Activated naive CD8-positive, alpha-beta T cell treated with anti-CD3 and anti-CD28 coated beads for 36 hours (primary cell): ENCODE data around the gene PRRC2A. TPM values are rescaled to one million over a fixed set of nuclear protein-coding genes. Genes with fewer than 3 reads are reported as not detected.

ENCODE experiments used
- DNase-seq: peaks from one replicate; pipeline ENCODE4 v3.0.0; 2021
- H3K27ac Mint-ChIP-seq: one replicate; pipeline ENCODE4 v1.8.0; 2022; ENCODE audit warnings: mild to moderate bottlenecking, moderate library complexity, mixed read lengths
- H3K27me3 Mint-ChIP-seq: one replicate; pipeline ENCODE4 v1.8.0; 2022; ENCODE audit warnings: mild to moderate bottlenecking, mixed read lengths
- H3K36me3 Mint-ChIP-seq: one replicate; pipeline ENCODE4 v1.8.0; 2021; ENCODE audit warnings: mild to moderate bottlenecking, mixed read lengths
- H3K4me1 Mint-ChIP-seq: one replicate; pipeline ENCODE4 v1.8.0; 2021; ENCODE audit warnings: mixed read lengths
- H3K4me3 Mint-ChIP-seq: one replicate; pipeline ENCODE4 v1.8.0; 2022; ENCODE audit warnings: mild to moderate bottlenecking, moderate library complexity, mixed read lengths
- H3K9me3 Mint-ChIP-seq: one replicate; pipeline ENCODE4 v1.8.0; 2022; ENCODE audit warnings: mixed read lengths
- total RNA-seq, 2 experiments: library from RNA; stranded (reverse); gene quantifications; one replicate each; pipeline ENCODE4 v1.2.3, GENCODE V29; 2021

PRRC2A gene
- total RNA-seq, 2 experiments from 2014 or later = 244 to 252 TPM

- Mint-ChIP-seq H3K4me1 (peaks cover 6% of the 10 kb centered on the region), H3K36me3 (peaks cover 55% of the 10 kb centered on the region), H3K27ac (no peak overlapping the region), H3K9me3 (no peaks in the 10 kb centered on the region), H3K27me3 (no peaks in the 10 kb centered on the region), H3K4me3 (no peak overlapping the region)
- DNase-seq = no peak
Measured at GRCh38 chr6:31629014-31629413, 8.5 kb downstream of the PRRC2A start.

- H3K4me1 Mint-ChIP-seq = peaks cover 6% of the 10 kb centered on the region
- peak overlapping the region; percentile 75 for H3K27ac Mint-ChIP-seq
- no peaks in the 10 kb centered on the region for H3K27me3 Mint-ChIP-seq
- H3K36me3 Mint-ChIP-seq = peaks cover 47% of the 10 kb centered on the region
- no peaks in the 10 kb centered on the region for H3K9me3 Mint-ChIP-seq
- H3K4me3 Mint-ChIP-seq = no peak overlapping the region
- DNase-seq = no peak
Measured at GRCh38 chr6:31630177-31630934, 9.8 kb downstream of the PRRC2A start.

GRCh38 chr6:31631209-31631608, 10.7 kb downstream of the PRRC2A start:
- no peaks in the 10 kb centered on the region for H3K9me3 Mint-ChIP-seq
- H3K36me3 Mint-ChIP-seq = peaks cover 40% of the 10 kb centered on the region
- peaks cover 3% of the 10 kb centered on the region for H3K4me1 Mint-ChIP-seq
- H3K4me3 Mint-ChIP-seq = no peak overlapping the region
- H3K27ac Mint-ChIP-seq = peak overlapping the region; percentile 75
- H3K27me3 Mint-ChIP-seq = no peaks in the 10 kb centered on the region
- no peak for DNase-seq

- no peaks in the 10 kb centered on the region for H3K9me3 Mint-ChIP-seq
- H3K4me1 Mint-ChIP-seq = peaks cover 3% of the 10 kb centered on the region
- no peak overlapping the region for H3K4me3 Mint-ChIP-seq
- H3K27me3 Mint-ChIP-seq = no peaks in the 10 kb centered on the region
- H3K27ac Mint-ChIP-seq = peak overlapping the region; percentile 10
- DNase-seq = no peak
- peaks cover 34% of the 10 kb centered on the region for H3K36me3 Mint-ChIP-seq
Measured at GRCh38 chr6:31631681-31632278, 11.3 kb downstream of the PRRC2A start.

GRCh38 chr6:31632279-31632946, 11.9 kb downstream of the PRRC2A start:
- no peak for DNase-seq
- H3K36me3 Mint-ChIP-seq = peaks cover 33% of the 10 kb centered on the region
- H3K27me3 Mint-ChIP-seq = no peaks in the 10 kb centered on the region
- H3K9me3 Mint-ChIP-seq = no peaks in the 10 kb centered on the region
- peaks cover 3% of the 10 kb centered on the region for H3K4me1 Mint-ChIP-seq
- H3K27ac Mint-ChIP-seq = peak overlapping the region; percentile 69
- H3K4me3 Mint-ChIP-seq = no peak overlapping the region

GRCh38 chr6:31633447-31633846, 12.9 kb downstream of the PRRC2A start:
- no peaks in the 10 kb centered on the region for H3K9me3 Mint-ChIP-seq
- no peaks in the 10 kb centered on the region for H3K27me3 Mint-ChIP-seq
- H3K4me1 Mint-ChIP-seq = peaks cover 3% of the 10 kb centered on the region
- H3K4me3 Mint-ChIP-seq = no peak overlapping the region
- DNase-seq = no peak
- H3K27ac Mint-ChIP-seq = peak overlapping the region; percentile 34
- peaks cover 28% of the 10 kb centered on the region for H3K36me3 Mint-ChIP-seq

- H3K36me3 Mint-ChIP-seq = peaks cover 30% of the 10 kb centered on the region
Measured at GRCh38 chr6:31634131-31634530, 13.6 kb downstream of the PRRC2A start.

GRCh38 chr6:31634969-31635575, 14.6 kb downstream of the PRRC2A start:
- Mint-ChIP-seq H3K4me1 (peaks cover 13% of the 10 kb centered on the region), H3K36me3 (peaks cover 25% of the 10 kb centered on the region), H3K27ac (peak overlapping the region; percentile 15), H3K27me3 (no peaks in the 10 kb centered on the region), H3K4me3 (no peak overlapping the region), H3K9me3 (no peaks in the 10 kb centered on the region)
- DNase-seq = no peak

More at GRCh38 chr6:31634131-31634530, 13.6 kb downstream of the PRRC2A start:
- H3K27ac Mint-ChIP-seq = peak overlapping the region; percentile 2
- DNase-seq = no peak
- H3K9me3 Mint-ChIP-seq = no peaks in the 10 kb centered on the region
- H3K4me1 Mint-ChIP-seq = peaks cover 6% of the 10 kb centered on the region
- H3K4me3 Mint-ChIP-seq = no peak overlapping the region
- H3K27me3 Mint-ChIP-seq = no peaks in the 10 kb centered on the region

- no peak overlapping the region for H3K4me3 Mint-ChIP-seq
- peak overlapping the region; percentile 58 for H3K27ac Mint-ChIP-seq
- no peaks in the 10 kb centered on the region for H3K27me3 Mint-ChIP-seq
- no peak for DNase-seq
- H3K4me1 Mint-ChIP-seq = peaks cover 18% of the 10 kb centered on the region
- no peaks in the 10 kb centered on the region for H3K9me3 Mint-ChIP-seq
- peaks cover 14% of the 10 kb centered on the region for H3K36me3 Mint-ChIP-seq
Measured at GRCh38 chr6:31636698-31637596, 16.4 kb downstream of the PRRC2A start.

GRCh38 chr6:31639043-31639442, 18.5 kb downstream of the PRRC2A start:
- Mint-ChIP-seq H3K27me3 (no peaks in the 10 kb centered on the region), H3K27ac (peak overlapping the region; percentile 63), H3K36me3 (peaks cover 10% of the 10 kb centered on the region), H3K4me1 (peaks cover 15% of the 10 kb centered on the region), H3K4me3 (no peak overlapping the region), H3K9me3 (no peaks in the 10 kb centered on the region)
- no peak for DNase-seq

GRCh38 chr6:31639449-31639861, 18.9 kb downstream of the PRRC2A start:
- H3K36me3 Mint-ChIP-seq = peaks cover 9% of the 10 kb centered on the region
- DNase-seq = no peak
- H3K27me3 Mint-ChIP-seq = no peaks in the 10 kb centered on the region
- H3K4me1 Mint-ChIP-seq = peaks cover 15% of the 10 kb centered on the region
- H3K27ac Mint-ChIP-seq = peak overlapping the region; percentile 63
- H3K9me3 Mint-ChIP-seq = no peaks in the 10 kb centered on the region
- no peak overlapping the region for H3K4me3 Mint-ChIP-seq

- peaks cover 18% of the 10 kb centered on the region for H3K4me1 Mint-ChIP-seq
- H3K9me3 Mint-ChIP-seq = no peaks in the 10 kb centered on the region
- H3K36me3 Mint-ChIP-seq = peaks cover 13% of the 10 kb centered on the region
- H3K27ac Mint-ChIP-seq = peak overlapping the region; percentile 48
- no peaks in the 10 kb centered on the region for H3K27me3 Mint-ChIP-seq
- H3K4me3 Mint-ChIP-seq = no peak overlapping the region
- DNase-seq = no peak
Measured at GRCh38 chr6:31640612-31641011, 20.1 kb downstream of the PRRC2A start.

- Mint-ChIP-seq H3K27ac (no peak overlapping the region), H3K9me3 (no peaks in the 10 kb centered on the region), H3K4me1 (peaks cover 18% of the 10 kb centered on the region), H3K36me3 (peaks cover 13% of the 10 kb centered on the region), H3K4me3 (no peak overlapping the region), H3K27me3 (no peaks in the 10 kb centered on the region)
- no peak for DNase-seq
Measured at GRCh38 chr6:31641370-31641769, 20.9 kb downstream of the PRRC2A start.

GRCh38 chr6:31642798-31643570, 22.5 kb downstream of the PRRC2A start:
- H3K27me3 Mint-ChIP-seq = no peaks in the 10 kb centered on the region
- peaks cover 14% of the 10 kb centered on the region for H3K36me3 Mint-ChIP-seq
- H3K9me3 Mint-ChIP-seq = no peaks in the 10 kb centered on the region
- DNase-seq = no peak
- no peak overlapping the region for H3K27ac Mint-ChIP-seq
- no peak overlapping the region for H3K4me3 Mint-ChIP-seq
- peaks cover 18% of the 10 kb centered on the region for H3K4me1 Mint-ChIP-seq
